HG03064 (cell line): ENCODE measurements around the gene ESYT2.
A peak's percentile ranks its signal among the peaks of the same experiment; 100 is the strongest.
"Not testable (repeated sequence)": the region's sequence is repeated elsewhere in the genome, so short reads cannot be mapped to it uniquely, and the experiment has no call there.

Source experiments
- ATAC-seq: cut with Tn5 transposase; IDR thresholded peaks from one replicate; pipeline ENCODE4 v1.9.1; 2021; ENCODE audit warnings: low read depth; ENCODE audit not compliant: unreplicated experiment

The ESYT2 gene

GRCh38 chr7:158858592-158859503 is 29.5 kb upstream of the ESYT2 start:
- no peak for ATAC-seq

GRCh38 chr7:158856883-158857668 is 27.8 kb upstream of the ESYT2 start:
- ATAC-seq: peak; percentile 39

GRCh38 chr7:158854681-158855081 is 25.4 kb upstream of the ESYT2 start:
- no peak for ATAC-seq

- ATAC-seq: no peak
These were observed 21.3 kb upstream of the ESYT2 start for GRCh38 chr7:158850545-158851102.

- ATAC-seq: no peak
These were observed 20.6 kb upstream of the ESYT2 start for GRCh38 chr7:158849768-158850544.

GRCh38 chr7:158849442-158849767 is 20.1 kb upstream of the ESYT2 start:
- ATAC-seq: no peak

- no peak for ATAC-seq
These were observed 18.1 kb upstream of the ESYT2 start for GRCh38 chr7:158847451-158847866.

- ATAC-seq: no peak
These were observed 17.0 kb upstream of the ESYT2 start for GRCh38 chr7:158846304-158846703.

GRCh38 chr7:158843771-158844170 is 14.5 kb upstream of the ESYT2 start:
- no peak for ATAC-seq

GRCh38 chr7:158842486-158842885 is 13.2 kb upstream of the ESYT2 start:
- ATAC-seq: no peak

- ATAC-seq: no peak
These were observed 11.3 kb upstream of the ESYT2 start for GRCh38 chr7:158840604-158841003.

GRCh38 chr7:158839177-158839576 is 9.9 kb upstream of the ESYT2 start:
- ATAC-seq: not testable (repeated sequence)

GRCh38 chr7:158837790-158838637 is 8.7 kb upstream of the ESYT2 start:
- no peak for ATAC-seq

- ATAC-seq: no peak
These were observed 7.4 kb upstream of the ESYT2 start for GRCh38 chr7:158836692-158837091.

- ATAC-seq: no peak
These were observed 5.8 kb upstream of the ESYT2 start for GRCh38 chr7:158834878-158835784.

- ATAC-seq: no peak
These were observed 3.7 kb upstream of the ESYT2 start for GRCh38 chr7:158832994-158833393.

- ATAC-seq: no peak
These were observed 2.4 kb upstream of the ESYT2 start for GRCh38 chr7:158831738-158832091.

GRCh38 chr7:158830211-158830723 is 958 bp upstream of the ESYT2 start:
- ATAC-seq: no peak

GRCh38 chr7:158829021-158829341 is 328 bp downstream of the ESYT2 start:
- peak; percentile 53 for ATAC-seq
